Fibroblast of skin of back (primary cell): ENCODE measurements around the gene ACADS.

Experiments used
- DNase-seq: peaks from one replicate; pipeline ENCODE4 v3.0.0-alpha.2; 2013

The ACADS gene

GRCh38 chr12:120702637-120703036 lies 23.0 kb upstream of the ACADS start:
- DNase-seq, result no peak

DNA sequence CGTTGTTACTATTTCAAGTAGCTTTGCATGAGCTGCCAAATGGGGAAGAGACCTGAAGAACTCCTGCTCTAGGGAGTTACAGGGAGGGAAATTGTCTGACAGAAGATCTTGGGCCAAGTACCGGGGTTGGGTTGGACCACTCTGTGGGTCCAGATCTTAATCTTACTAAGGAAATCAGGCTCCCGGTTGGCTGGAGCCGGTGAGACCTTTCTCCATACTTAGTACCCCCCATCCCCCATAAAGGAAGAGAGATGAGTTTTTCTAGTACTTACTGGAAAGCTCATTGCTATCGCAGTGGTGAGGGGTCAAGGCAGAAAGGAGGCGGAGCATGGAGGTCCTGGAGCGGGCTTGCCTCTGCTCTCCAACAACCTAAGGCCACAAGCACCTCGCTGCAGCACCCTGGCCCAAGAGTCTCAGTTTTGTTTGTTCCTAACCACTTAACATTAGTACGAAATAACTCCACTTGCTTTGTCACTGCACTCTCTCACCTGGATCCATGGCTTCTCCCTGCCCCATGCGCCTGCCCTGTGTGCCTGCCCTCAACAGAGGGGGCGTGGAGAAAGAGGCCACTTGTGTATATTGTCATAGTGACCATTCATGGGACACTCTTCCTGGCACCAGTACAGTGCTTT lies 22.2 kb upstream of the ACADS start:
- no peak for DNase-seq

- DNase-seq, result no peak
Measured at GRCh38 chr12:120705618-120706017, 20.0 kb upstream of the ACADS start.

- no peak for DNase-seq
Measured at GRCh38 chr12:120706029-120706428, 19.6 kb upstream of the ACADS start.

GRCh38 chr12:120708651-120709050 lies 17.0 kb upstream of the ACADS start:
- DNase-seq, result no peak

DNA sequence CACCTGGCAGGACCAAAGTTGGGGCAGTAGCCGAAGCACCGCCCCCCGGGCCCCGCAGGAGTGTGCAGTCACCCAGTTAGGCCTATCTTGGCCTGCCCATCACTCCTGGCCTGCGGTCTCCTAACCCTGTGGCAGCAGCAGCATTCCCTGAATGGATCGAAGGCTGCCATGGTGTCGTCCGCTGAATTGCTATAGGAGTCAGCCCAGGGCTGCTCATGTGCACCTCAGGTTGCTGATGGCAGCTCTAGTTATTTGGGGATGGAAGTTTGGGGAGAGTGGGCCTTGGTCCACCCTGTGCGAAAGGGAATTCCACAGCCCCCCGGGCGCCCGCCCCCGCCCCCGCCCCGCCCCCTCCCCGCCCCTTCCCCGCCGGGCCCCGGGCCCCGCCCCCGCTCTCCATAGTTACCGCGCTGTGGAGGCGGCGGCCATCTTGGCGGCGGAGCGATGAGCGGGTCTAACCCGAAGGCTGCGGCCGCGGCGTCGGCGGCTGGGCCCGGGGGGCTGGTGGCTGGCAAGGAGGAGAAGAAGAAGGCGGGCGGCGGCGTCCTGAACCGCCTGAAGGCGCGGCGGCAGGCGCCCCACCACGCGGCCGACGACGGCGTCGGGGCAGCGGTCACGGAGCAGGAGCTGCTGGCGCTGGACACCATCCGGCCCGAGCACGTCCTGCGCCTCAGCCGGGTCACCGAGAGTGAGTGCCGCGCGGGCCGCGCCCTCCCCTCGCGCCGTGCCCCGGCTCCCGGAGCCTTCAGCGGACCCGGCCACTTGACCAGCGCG lies 15.4 kb upstream of the ACADS start, which contains the start of gene UNC119B:
UNC119B (plus strand) TSS at position 428 of the 774 bp plus-strand sequence; CDS start at position 445, 17 bp downstream.
- DNase-seq, result peak; percentile 61

DNA sequence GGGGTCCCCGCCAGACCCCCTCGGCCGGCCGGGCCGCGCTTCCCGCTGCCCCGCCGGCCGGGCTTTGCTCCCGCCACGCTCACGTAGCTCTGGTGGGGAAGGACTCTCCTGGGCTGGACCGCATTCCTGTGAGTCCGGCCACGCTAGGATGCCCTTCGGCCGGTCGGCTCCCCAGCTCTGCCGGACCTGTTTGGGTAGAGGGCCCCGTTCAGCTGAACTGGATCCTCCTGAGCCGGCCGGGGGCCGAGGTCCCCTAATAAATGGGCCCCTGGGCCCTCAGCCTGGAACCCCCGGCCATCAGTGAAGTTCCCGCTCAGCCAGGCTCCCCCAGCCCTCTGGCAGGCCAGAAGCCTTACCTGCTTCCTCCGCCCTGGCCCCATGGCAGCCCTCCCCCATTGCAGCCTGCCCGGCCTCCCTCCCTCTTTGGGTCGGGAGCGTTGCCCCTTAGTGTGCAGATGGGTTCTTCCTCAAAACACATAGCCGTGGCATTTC lies 14.8 kb upstream of the ACADS start:
- peak; percentile 17 for DNase-seq

- no peak for DNase-seq
Measured at GRCh38 chr12:120711411-120711810, 14.2 kb upstream of the ACADS start.

DNA sequence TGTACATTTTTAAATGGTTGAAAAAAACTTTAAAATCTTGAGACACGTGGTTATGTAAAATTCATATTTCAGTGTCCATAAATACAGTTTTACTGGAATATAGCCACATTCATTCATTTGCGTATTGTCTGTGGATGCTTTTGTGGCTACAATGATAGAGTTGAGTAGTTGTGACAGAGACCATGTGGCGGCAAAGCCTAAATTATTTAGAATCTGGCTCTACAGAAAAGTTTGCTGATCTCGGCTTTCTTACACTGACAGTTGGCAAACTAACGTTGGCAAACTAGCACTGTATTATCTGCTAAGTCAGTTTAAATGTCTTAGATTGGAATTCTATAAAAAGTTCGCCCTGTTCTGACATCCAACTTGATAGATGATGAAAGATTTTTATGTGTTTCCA lies 13.0 kb upstream of the ACADS start:
- DNase-seq, result no peak

GRCh38 chr12:120713861-120714482 lies 11.7 kb upstream of the ACADS start:
- DNase-seq, result peak; percentile 79

- no peak for DNase-seq
Measured at GRCh38 chr12:120718055-120718454, 7.6 kb upstream of the ACADS start.

DNA sequence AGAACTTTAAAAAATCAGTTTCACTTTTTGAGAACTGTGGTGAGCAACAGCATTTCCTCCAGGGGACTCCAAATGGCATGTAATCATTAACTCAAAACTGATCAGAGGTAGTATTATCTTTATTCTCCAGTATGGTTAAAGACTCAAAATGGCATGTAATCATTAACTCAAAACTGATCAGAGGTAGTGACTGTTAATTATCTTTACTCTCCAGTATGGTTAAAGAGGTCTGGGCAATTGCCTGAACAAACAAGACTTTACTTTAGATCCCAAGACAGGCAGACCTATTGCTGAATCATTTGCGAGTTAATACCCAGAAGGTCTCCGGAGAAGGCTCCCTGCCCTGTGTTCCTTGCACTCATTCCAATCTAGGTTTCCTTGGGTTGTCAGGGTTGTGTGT lies 6.6 kb upstream of the ACADS start:
- no peak for DNase-seq

- DNase-seq, result no peak
Measured at GRCh38 chr12:120719496-120720233, 6.0 kb upstream of the ACADS start.

GRCh38 chr12:120720234-120720986 lies 5.2 kb upstream of the ACADS start:
- peak; percentile 35 for DNase-seq

GRCh38 chr12:120720987-120721801 lies 4.4 kb upstream of the ACADS start:
- no peak for DNase-seq

GRCh38 chr12:120721866-120722265 lies 3.8 kb upstream of the ACADS start:
- DNase-seq, result no peak

DNA sequence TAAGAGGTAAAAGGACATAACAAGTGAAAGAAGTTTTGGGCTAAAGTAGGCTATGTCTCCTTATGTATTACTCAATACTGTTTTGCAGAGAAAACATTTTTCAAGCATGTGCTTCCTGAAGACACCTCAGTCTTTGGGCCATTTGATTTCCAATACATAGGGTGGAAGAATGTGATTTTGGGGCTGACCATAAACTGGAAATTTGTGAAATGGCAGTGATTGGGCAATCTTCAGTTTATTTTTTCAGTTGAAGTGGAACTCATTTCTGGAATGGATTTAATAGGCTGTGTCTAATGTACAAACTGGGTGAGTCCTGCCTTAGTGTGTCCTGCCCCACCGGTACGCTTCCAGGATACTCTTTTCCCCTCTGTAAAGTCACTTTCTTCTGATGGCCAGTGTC lies 2.8 kb upstream of the ACADS start:
- DNase-seq, result no peak

- no peak for DNase-seq
Measured at GRCh38 chr12:120724720-120725119, 906 bp upstream of the ACADS start.

GRCh38 chr12:120725151-120725658 lies 421 bp upstream of the ACADS start:
- no peak for DNase-seq

DNA sequence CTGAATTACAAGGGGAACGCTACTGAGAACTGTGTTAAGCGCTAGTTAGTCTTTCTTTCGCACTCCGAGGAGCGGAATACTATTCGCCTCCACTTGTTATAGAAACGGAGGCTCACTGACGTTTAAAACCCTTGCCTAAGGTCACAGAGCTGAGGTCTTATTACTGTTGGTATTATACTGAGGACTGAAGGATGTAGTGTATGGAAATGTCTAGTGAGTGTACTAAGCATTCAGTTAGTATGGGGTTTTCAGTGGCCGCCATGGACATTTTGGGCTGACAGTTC lies 826 bp downstream of the ACADS start:
- no peak for DNase-seq

GRCh38 chr12:120726961-120727360 lies 1.3 kb downstream of the ACADS start:
- DNase-seq, result no peak
